ENCODE results near the gene CLASP1. TPM values are rescaled to one million over a fixed set of nuclear protein-coding genes. Genes with fewer than 3 reads are reported as not detected.

Gene CLASP1
- total and polyA plus RNA-seq, 2 of the 8 experiments (the other 6 are each of a cell fraction or from before 2014, with no cell fraction given), result 7.3 to 53.9 TPM

DNA sequence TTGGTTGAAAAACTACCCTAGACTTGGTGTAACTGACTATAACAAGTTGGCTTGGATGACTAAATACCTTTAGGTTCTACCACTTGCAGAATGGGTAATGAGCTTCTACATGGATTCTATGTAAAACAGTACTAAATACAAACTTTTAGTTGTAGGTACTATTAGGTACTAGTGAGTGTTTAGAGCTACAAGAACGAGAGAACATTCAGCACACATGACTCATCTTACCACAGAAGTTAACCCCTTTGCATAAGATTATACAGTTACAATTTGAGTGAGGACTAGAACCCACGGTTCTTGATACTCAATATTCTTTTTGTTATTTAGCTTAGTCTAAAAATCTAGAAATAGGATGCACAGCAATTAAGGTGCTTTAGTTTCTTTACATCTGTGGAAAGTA lies 262.6 kb downstream of the CLASP1 start:
- H2BK20ac ChIP-seq (ENCODE audit: low read length), result no peak overlapping the region
- no peak for DNase-seq (ENCODE audit: low read depth in 1 of 2, low spot score in 2 of 2)
- H3K56ac ChIP-seq (replicated peaks; ENCODE audit: insufficient read length, low read depth, low read length), result no peak overlapping the region
- no peak overlapping the region for H2AFZ ChIP-seq (ENCODE audit: low read length)
- 96% methylated on average over 2 of the region's 2 CpGs; no CpG with 5 or more reads in 1 of the 2 experiments for WGBS, 2 experiments (ENCODE audit: extremely low coverage in 1 of 2, insufficient coverage in 1 of 2, insufficient read length in 1 of 2, insufficient replicate concordance in 2 of 2, low coverage in 1 of 2, low lambda C conversion rate in 2 of 2, missing lambda C conversion rate in 1 of 2)
- POLR2A ChIA-PET (ENCODE audit: partially characterized antibody), result no interaction called here
- H4K20me1 ChIP-seq (replicated peaks in 1 of 2; ENCODE audit: control insufficient read depth in 1 of 2, insufficient read depth in 2 of 2, low read length in 2 of 2), result peaks cover 3 to 5% of the 10 kb centered on the region in 2 experiments
- H4K8ac ChIP-seq (ENCODE audit: extremely low read depth, insufficient read depth, low read length), result no peak overlapping the region
- peaks cover 4 to 18% (median 12%) of the 10 kb centered on the region in 4 experiments; a peak in 6 of 8 replicates for H3K36me3 ChIP-seq (ENCODE audit: control insufficient read depth in 2 of 4, insufficient read depth in 4 of 4, low read length in 3 of 4)
- TF ChIP-seq POU5F1 (IDR thresholded peaks at IDR 0.05; ENCODE audit: low read depth, low read length), result no peak
- TF ChIP-seq SAP30 (IDR thresholded peaks at IDR 0.05; ENCODE audit: insufficient read depth, insufficient replicate concordance, low read length), result no peak
- H2BK120ac ChIP-seq (replicated peaks; ENCODE audit: low read depth, low read length), result no peak overlapping the region
- H3K4ac ChIP-seq (replicated peaks; ENCODE audit: insufficient read length, low read depth, low read length), result no peak overlapping the region
- H3K23me2 ChIP-seq (ENCODE audit: low read depth, low read length), result no peaks in the 10 kb centered on the region
- CTCF ChIA-PET (ENCODE audit: partially characterized antibody), result interaction anchor here (0.6 kb wide), 1 partner anchor 34 kb away, joined by 3 read pairs; no protein-coding TSS in a partner anchor
- H3K4me3 ChIP-seq (ENCODE audit: extremely low read depth in 1 of 4, insufficient read depth in 2 of 4, low read depth in 3 of 4, low read length in 4 of 4), result no peak overlapping the region
- no peak overlapping the region for H4K5ac ChIP-seq (ENCODE audit: insufficient read length, low read depth, low read length)
- H3K4me1 ChIP-seq (replicated peaks in 1 of 4; ENCODE audit: control insufficient read depth in 3 of 4, insufficient read depth in 4 of 4, low read length in 3 of 4), result no peaks in the 10 kb centered on the region
- no peaks in the 10 kb centered on the region for H3K27me3 ChIP-seq (replicated peaks in 1 of 4; ENCODE audit: control insufficient read depth in 3 of 4, extremely low read depth in 1 of 4, insufficient read depth in 3 of 4, low read length in 3 of 4)
- H3K79me2 ChIP-seq (ENCODE audit: control insufficient read depth in 1 of 2, insufficient read depth in 2 of 2, low read length in 2 of 2), result no peaks in the 10 kb centered on the region
- H3K9ac ChIP-seq (replicated peaks in 1 of 4; ENCODE audit: extremely low read depth in 1 of 4, low read depth in 3 of 4, low read length in 3 of 4), result no peak overlapping the region
- no peak overlapping the region for H2BK15ac ChIP-seq (ENCODE audit: low read length)
- no peak overlapping the region for H3K4me2 ChIP-seq (ENCODE audit: insufficient read depth in 1 of 2, low read depth in 2 of 2, low read length in 2 of 2)
- H3K18ac ChIP-seq (ENCODE audit: extremely low read depth, low read length), result no peak overlapping the region
- no peak overlapping the region for H3K23ac ChIP-seq (ENCODE audit: insufficient read length)
- no peak overlapping the region for H4K91ac ChIP-seq (replicated peaks; ENCODE audit: insufficient read length, low read length)
- no peak for FAIRE-seq
- no peak overlapping the region for H2AK5ac ChIP-seq (ENCODE audit: low read depth, low read length)
- no peaks in the 10 kb centered on the region for H3K9me3 ChIP-seq (ENCODE audit: insufficient read depth in 2 of 2, low read depth in 1 of 2, low read length in 1 of 2)
- H3K14ac ChIP-seq (ENCODE audit: insufficient read length), result no peak overlapping the region
- H2BK12ac ChIP-seq (ENCODE audit: low read depth, low read length), result no peak overlapping the region
- no peak overlapping the region for H3K27ac ChIP-seq (ENCODE audit: low read depth, low read length)
- no peak overlapping the region for H2BK5ac ChIP-seq (ENCODE audit: low read depth, low read length)
- H3K79me1 ChIP-seq (ENCODE audit: low read depth, low read length), result no peaks in the 10 kb centered on the region

Measured in H1 (cell line).